ENCODE results near the gene MICOS13. TPM values are rescaled to one million over a fixed set of nuclear protein-coding genes. Genes with fewer than 3 reads are reported as not detected.
A peak's percentile ranks its signal among the peaks of the same experiment; 100 is the strongest.

MICOS13 gene
- total RNA-seq, 1 experiment from 2014 or later = 32.5 TPM

- ATAC-seq (no peak), DNase-seq (ENCODE audit: low spot score) (no peak)
- Mint-ChIP-seq H3K4me3 (no peak overlapping the region), H3K27me3 (ENCODE audit: low read depth) (no peaks in the 10 kb centered on the region; the same call in 1 of the 2 replicates), H3K4me1 (peaks cover 3% of the 10 kb centered on the region), H3K27ac (peak overlapping the region; percentile 35), H3K36me3 (peaks cover 4% of the 10 kb centered on the region), H3K9me3 (no peaks in the 10 kb centered on the region)
- ChIA-PET CTCF (no interaction called here), POLR2A (interaction anchor here (1.4 kb wide), 1 partner anchor 13 kb away, joined by 6 read pairs; the partner anchor contains the start of genes SAFB and SAFB2)
- TF ChIP-seq NR1H2 (CRISPR knock-in tag; IDR thresholded peaks at IDR 0.05) (no peak), USF1 (CRISPR knock-in tag; IDR thresholded peaks at IDR 0.05) (no peak), CTCF (IDR thresholded peaks at IDR 0.05) (no peak), MAX (CRISPR knock-in tag; IDR thresholded peaks at IDR 0.05) (no peak), PREB (CRISPR knock-in tag; IDR thresholded peaks at IDR 0.05; ENCODE audit: borderline replicate concordance) (no peak), ARID4B (CRISPR knock-in tag; IDR thresholded peaks at IDR 0.05; ENCODE audit: borderline replicate concordance) (no peak), MXD4 (CRISPR knock-in tag; IDR thresholded peaks at IDR 0.05; ENCODE audit: borderline replicate concordance) (no peak), TEAD4 (CRISPR knock-in tag; IDR thresholded peaks at IDR 0.05) (no peak), ZNF317 (CRISPR knock-in tag; IDR thresholded peaks at IDR 0.05; ENCODE audit: borderline replicate concordance, low read depth) (no peak), ERG (CRISPR knock-in tag; IDR thresholded peaks at IDR 0.05) (no peak), ZNF396 (CRISPR knock-in tag; IDR thresholded peaks at IDR 0.05; ENCODE audit: borderline replicate concordance) (no peak), ZNF416 (CRISPR knock-in tag; IDR thresholded peaks at IDR 0.05) (no peak), RORB (CRISPR knock-in tag; IDR thresholded peaks at IDR 0.05) (no peak), ZNF138 (CRISPR knock-in tag; conservative IDR thresholded peaks at IDR 0.05) (no peak), SMAD4 (CRISPR knock-in tag; IDR thresholded peaks at IDR 0.05) (no peak), SP1 (CRISPR knock-in tag; conservative IDR thresholded peaks at IDR 0.05) (no peak), ELF4 (CRISPR knock-in tag; IDR thresholded peaks at IDR 0.05; ENCODE audit: low read depth) (no peak), ZNF232 (CRISPR knock-in tag; IDR thresholded peaks at IDR 0.05) (no peak), EMX1 (CRISPR knock-in tag; IDR thresholded peaks at IDR 0.05) (no peak)
Observed at GRCh38 chr19:5635427-5635826, 44.9 kb downstream of the MICOS13 start.
